HG03469 (cell line): ENCODE data around the gene GPATCH3.
"Not testable (repeated sequence)": the region's sequence is repeated elsewhere in the genome, so short reads cannot be mapped to it uniquely, and the experiment has no call there.

ENCODE experiments used
- ATAC-seq: cut with Tn5 transposase; IDR thresholded peaks from one replicate; pipeline ENCODE4 v1.9.1; 2021; ENCODE audit warnings: mild to moderate bottlenecking, moderate library complexity, moderate number of reproducible peaks; ENCODE audit not compliant: unreplicated experiment

The GPATCH3 gene

GRCh38 chr1:26848941-26849774, 51.1 kb downstream of the GPATCH3 start:
- no peak for ATAC-seq

GRCh38 chr1:26848499-26848898, 51.8 kb downstream of the GPATCH3 start:
- no peak for ATAC-seq

- not testable (repeated sequence) for ATAC-seq
Measured at GRCh38 chr1:26847826-26848225, 52.4 kb downstream of the GPATCH3 start.

DNA sequence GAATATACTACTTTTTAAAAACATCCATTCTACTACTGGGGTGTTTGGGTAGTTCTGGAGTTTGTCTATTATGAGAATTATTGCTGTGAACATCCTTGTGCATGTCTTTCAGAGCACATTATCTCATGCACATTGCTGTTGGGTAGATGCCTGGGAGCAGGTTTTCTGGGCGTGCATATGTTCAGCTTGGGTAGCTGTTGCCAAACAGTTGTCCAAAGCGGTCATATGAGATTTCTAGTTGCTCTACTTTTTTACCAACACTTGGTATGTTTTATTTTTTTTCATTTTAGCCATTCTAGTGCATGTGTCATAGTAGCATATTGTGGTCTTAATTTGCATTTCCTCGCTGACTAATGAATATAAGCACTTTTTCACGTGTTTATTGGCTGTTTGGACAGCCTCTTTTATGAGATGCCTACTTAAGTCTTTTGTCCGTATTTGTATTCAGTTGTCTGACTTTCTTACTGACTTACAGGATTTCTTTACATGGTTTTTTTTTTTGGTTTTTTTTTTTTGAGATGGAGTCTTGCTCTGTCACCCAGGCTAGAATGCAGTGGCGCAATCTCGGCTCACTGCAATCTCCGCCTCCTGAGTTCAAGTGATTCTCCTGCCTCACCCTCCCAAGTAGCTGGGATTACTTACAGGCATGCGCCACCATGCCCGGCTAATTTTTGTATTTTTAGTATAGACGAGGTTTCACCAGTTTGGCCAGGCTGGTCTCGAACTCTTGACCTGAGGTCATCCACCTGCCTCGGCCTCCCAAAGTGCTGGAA, 55.7 kb downstream of the GPATCH3 start:
- ATAC-seq: no peak
